ENCODE data around the gene AKAP13.

GRCh38 chr15:85771271-85771670 lies 390.9 kb downstream of the AKAP13 start:
- TF ChIP-seq, protein P1, sequence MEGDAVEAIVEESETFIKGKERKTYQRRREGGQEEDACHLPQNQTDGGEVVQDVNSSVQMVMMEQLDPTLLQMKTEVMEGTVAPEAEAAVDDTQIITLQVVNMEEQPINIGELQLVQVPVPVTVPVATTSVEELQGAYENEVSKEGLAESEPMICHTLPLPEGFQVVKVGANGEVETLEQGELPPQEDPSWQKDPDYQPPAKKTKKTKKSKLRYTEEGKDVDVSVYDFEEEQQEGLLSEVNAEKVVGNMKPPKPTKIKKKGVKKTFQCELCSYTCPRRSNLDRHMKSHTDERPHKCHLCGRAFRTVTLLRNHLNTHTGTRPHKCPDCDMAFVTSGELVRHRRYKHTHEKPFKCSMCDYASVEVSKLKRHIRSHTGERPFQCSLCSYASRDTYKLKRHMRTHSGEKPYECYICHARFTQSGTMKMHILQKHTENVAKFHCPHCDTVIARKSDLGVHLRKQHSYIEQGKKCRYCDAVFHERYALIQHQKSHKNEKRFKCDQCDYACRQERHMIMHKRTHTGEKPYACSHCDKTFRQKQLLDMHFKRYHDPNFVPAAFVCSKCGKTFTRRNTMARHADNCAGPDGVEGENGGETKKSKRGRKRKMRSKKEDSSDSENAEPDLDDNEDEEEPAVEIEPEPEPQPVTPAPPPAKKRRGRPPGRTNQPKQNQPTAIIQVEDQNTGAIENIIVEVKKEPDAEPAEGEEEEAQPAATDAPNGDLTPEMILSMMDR (IDR thresholded peaks at IDR 0.05; ENCODE audit: insufficient read depth, low read length, poor library complexity, severe bottlenecking): no peak
- no peak for TF ChIP-seq EZH2phosphoT487 (conservative IDR thresholded peaks at IDR 0.05; ENCODE audit: low read length)

Measured in SU-DHL-6 (cell line).